Kidney epithelial cell (primary cell): Measurements from ENCODE around the gene CDH13. TPM values are rescaled to one million over a fixed set of nuclear protein-coding genes. Genes with fewer than 3 reads are reported as not detected.

Experiments
- DNase-seq: peaks from one replicate; pipeline ENCODE4 v3.0.0-alpha.2; 2010; ENCODE audit warnings: low read depth
- H3K27me3 ChIP-seq: 2 replicates; pipeline ENCODE4 v1.6.0; 2011; ENCODE audit warnings: low read length; ENCODE audit not compliant: control insufficient read depth, insufficient read depth
- H3K36me3 ChIP-seq: 2 replicates; pipeline ENCODE4 v1.5.1; 2011; ENCODE audit warnings: low read length; ENCODE audit not compliant: control insufficient read depth, insufficient read depth
- H3K4me3 ChIP-seq: 2 replicates; pipeline ENCODE4 v1.5.1; 2011; ENCODE audit warnings: low read depth, mild to moderate bottlenecking, control low read depth, low read length
- total RNA-seq: library from RNA; depleted of rRNA; stranded (reverse); fragments of >200 nt; gene quantifications from 2 replicates; pipeline ENCODE4 v1.2.3, GENCODE V29; 2015
- TF ChIP-seq, protein P1 (sequence below): IDR thresholded peaks from 2 replicates; pipeline ENCODE4 v1.5.1; 2011; ENCODE audit warnings: mild to moderate bottlenecking, moderate library complexity, low read length, control low read depth, inconsistent platforms; ENCODE audit not compliant: insufficient read depth, poor library complexity, severe bottlenecking

The CDH13 gene
- total RNA-seq, 1 donor from 2014 or later, result 32.8 TPM

DNA sequence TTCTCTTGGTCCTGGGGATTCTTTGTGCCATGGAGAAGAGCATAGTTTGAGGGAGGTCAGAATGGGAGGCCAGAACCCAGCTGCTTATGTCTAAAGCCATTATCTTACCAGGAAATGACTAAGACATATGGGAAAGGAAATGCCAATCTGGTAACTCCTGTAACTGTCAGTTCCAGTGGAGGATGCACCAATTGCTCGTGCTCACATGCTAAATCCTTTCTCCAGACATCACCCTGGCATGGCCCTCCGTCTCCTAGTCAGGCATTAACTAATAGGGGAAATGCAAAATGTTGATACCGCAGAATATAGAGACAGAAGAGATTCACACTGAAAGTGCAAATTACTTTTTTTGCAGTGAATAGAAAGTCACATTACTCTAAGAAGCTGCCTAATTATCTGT is 925.5 kb downstream of the CDH13 start:
- no peak for DNase-seq
- Histone ChIP-seq H3K36me3 (no peaks in the 10 kb centered on the region), H3K27me3 (no peaks in the 10 kb centered on the region), H3K4me3 (no peak overlapping the region)
- TF ChIP-seq, protein P1, sequence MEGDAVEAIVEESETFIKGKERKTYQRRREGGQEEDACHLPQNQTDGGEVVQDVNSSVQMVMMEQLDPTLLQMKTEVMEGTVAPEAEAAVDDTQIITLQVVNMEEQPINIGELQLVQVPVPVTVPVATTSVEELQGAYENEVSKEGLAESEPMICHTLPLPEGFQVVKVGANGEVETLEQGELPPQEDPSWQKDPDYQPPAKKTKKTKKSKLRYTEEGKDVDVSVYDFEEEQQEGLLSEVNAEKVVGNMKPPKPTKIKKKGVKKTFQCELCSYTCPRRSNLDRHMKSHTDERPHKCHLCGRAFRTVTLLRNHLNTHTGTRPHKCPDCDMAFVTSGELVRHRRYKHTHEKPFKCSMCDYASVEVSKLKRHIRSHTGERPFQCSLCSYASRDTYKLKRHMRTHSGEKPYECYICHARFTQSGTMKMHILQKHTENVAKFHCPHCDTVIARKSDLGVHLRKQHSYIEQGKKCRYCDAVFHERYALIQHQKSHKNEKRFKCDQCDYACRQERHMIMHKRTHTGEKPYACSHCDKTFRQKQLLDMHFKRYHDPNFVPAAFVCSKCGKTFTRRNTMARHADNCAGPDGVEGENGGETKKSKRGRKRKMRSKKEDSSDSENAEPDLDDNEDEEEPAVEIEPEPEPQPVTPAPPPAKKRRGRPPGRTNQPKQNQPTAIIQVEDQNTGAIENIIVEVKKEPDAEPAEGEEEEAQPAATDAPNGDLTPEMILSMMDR, result no peak

GRCh38 chr16:83552930-83553329 is 926.2 kb downstream of the CDH13 start:
- TF ChIP-seq, protein P1, result no peak
- no peak overlapping the region for H3K4me3 ChIP-seq
- no peak for DNase-seq
- no peaks in the 10 kb centered on the region for H3K27me3 ChIP-seq
- H3K36me3 ChIP-seq, result no peaks in the 10 kb centered on the region

DNA sequence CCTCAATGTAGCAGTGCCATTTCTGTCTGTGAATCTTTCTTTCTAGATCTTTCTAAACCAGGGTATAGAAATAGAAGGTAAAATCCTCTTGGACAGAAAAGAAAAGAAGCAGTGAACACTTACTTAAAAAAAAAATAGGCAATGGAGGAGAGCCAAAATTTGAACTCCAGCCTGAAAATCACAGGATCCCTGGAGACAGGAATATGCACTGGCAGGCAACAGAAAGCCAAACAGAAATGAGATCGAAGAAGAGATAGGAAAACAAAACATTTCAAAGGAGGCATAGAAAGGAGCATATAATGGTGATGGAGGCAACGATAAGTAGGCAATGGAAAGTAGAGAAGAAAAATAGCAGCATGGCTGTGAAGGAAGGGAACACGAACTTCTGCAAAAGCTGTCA is 927.3 kb downstream of the CDH13 start:
- no peaks in the 10 kb centered on the region for H3K27me3 ChIP-seq
- no peaks in the 10 kb centered on the region for H3K36me3 ChIP-seq
- no peak overlapping the region for H3K4me3 ChIP-seq
- no peak for DNase-seq
- TF ChIP-seq, protein P1, result no peak

DNA sequence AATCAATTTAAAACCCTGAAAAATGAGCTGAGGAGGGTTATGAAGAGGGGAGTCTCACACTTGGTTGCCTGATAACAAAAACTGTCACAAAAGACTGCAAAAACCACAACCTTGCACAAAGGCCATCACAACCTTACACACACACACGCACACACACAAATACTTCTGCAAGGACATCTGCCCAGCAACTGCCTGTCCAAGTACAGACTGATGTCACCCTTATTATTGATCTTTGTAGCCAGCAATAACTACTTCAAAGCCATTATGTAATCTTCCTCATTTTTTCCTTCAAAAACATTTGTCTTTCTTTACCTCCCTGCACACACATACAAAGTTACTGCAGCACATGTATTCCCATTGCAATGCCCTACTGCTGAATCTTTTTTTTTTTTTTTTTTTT is 927.8 kb downstream of the CDH13 start:
- no peaks in the 10 kb centered on the region for H3K36me3 ChIP-seq
- no peaks in the 10 kb centered on the region for H3K27me3 ChIP-seq
- TF ChIP-seq, protein P1, result no peak
- no peak for DNase-seq
- H3K4me3 ChIP-seq, result no peak overlapping the region

- TF ChIP-seq, protein P1, result no peak
- DNase-seq, result no peak
- Histone ChIP-seq H3K36me3 (no peaks in the 10 kb centered on the region), H3K4me3 (no peak overlapping the region), H3K27me3 (no peaks in the 10 kb centered on the region)
These were observed 935.1 kb downstream of the CDH13 start for GRCh38 chr16:83561876-83562275.

DNA sequence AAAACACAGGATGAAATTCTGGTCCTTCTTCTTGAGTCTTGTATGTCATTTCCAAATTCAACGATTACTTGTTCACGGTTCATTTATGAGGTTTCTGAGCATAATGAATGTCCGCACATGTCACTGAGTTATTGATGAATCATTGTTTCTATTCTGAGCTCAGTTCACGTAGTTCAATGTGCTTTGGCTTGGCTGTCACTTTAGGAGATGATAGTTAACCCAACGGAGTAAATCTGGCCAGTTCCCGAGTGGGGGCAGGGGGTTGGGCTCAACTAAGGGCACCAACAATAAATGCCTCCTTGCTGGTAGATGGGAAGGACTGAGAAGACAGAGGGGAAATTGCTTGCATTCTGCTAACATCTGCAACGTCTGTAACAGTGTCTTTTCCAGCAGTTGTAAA is 941.6 kb downstream of the CDH13 start:
- Histone ChIP-seq H3K4me3 (no peak overlapping the region), H3K27me3 (no peaks in the 10 kb centered on the region), H3K36me3 (no peaks in the 10 kb centered on the region)
- TF ChIP-seq, protein P1, result no peak
- no peak for DNase-seq
